NCI-H2029 (cell line): ENCODE measurements around the gene GPR157.

Source experiments
- DNase-seq: peaks from one replicate; lab custom pipeline; 2025; lab: John Stamatoyannopoulos, UW

The GPR157 gene

GRCh38 chr1:9086796-9087195, 42.1 kb downstream of the GPR157 start:
- no peak for DNase-seq

DNA sequence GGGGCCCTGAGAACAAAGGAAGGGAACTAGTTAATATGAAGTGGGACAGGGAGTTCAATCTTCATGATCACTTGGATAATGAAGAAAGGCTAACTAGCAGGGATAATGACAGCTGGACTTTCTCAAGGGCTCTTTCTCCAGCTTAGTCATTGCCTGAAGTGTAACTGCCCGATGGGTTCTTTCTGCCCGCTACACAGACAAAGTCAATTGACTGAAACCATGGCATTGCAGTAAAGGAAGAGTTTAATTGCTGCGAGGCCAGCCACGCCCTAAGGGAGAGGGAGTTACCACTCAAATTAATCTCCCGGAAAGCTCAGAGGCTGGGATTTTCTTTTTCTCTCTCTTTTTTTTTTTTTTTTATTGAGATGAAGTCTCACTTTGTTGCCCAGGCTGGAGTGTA, 42.9 kb downstream of the GPR157 start:
- DNase-seq = no peak

DNA sequence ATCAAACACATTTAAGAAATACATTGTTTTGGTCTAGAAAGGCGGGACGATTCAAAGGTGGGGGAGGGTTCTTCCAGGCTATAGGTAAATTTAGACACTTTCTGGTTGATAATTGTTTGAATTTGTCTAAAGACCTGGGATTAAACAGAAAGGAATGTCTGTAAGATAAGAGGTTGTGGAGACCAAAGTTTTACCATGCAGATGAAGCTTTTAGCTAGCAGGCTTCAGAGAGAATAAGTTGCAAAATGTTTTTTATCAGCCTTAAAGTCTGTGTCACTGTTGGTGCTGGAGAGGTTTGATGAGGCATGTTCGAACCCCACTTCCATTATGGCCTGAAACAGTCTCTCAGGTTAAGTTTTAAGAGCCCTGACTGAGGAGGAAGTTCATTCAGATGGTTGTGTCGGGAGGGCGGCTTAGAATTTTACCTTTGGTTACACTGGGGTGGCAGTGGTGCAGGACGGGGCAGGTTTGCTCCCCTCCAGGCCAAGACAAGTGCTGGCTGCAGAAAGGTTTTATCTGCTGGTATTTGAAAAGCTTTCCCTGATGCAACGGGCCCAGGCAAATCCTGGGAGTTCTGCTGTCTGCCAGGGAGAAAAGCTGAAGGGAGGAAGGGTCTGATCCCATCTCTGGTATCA, 43.5 kb downstream of the GPR157 start:
- no peak for DNase-seq

GRCh38 chr1:9084906-9085305, 44.0 kb downstream of the GPR157 start:
- no peak for DNase-seq

GRCh38 chr1:9081473-9081872, 47.4 kb downstream of the GPR157 start:
- DNase-seq = no peak

DNA sequence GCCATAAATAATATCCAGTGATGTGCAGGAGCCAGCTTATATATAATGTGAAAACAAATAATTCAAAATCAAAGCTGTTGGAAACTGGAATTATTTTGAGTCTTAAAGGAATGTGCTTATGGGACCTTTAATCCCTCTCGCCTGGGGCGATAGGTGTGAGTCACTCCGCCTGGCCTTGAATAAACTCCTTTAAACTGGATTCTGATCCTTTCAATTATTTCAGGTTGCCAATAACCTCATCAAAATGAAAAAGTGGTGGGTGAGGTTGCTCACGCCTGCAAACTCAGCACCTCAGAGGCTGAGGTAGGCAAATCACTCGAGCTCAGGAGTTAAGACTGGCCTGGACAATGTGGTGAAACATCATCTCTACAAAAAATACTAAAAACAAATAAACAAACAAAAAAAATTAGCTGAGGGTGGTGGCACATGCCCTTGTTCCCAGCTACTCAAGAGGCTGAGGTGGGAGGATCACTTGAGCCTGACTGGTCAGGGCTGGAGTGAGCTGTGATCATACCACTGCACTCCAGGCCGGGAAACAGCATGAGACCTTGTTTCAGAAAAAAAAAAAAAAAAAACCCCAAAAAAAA, 48.1 kb downstream of the GPR157 start:
- no peak for DNase-seq

GRCh38 chr1:9079988-9080704, 48.8 kb downstream of the GPR157 start:
- no peak for DNase-seq

DNA sequence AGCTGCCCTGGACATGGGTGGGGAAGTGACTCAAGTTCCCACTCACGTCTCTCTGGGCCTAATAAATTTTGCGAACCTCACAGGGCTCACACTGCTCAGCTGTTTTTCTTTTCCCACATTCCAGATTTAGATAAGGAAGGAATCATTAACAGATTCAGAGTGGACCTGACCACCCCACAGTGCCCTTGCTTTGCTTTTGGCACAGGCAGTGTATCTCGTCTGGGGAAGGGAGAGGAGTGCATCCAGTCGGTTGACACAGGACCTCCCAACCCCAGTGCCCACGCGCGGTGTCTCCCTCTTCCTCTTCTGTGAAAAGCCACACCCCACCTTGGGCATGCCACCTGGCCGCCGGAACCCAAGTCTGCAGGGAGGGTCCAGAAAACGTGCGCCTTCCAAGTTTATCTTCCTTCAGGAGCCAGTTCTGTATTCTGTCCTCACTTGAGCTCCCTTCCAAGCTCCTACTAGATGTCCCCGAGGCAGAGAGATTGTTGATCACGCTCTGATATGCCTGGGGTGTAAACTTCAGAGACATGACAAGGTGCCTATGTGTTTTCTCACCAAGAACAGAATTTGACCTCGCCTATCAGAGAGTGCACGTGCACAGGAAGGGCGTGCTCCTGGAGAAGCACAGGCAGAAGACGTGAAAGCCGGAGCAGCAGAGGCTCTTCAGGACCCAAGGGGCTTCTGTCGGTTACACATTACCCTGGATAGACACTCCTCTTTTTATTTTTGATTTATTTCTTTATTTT, 50.0 kb downstream of the GPR157 start:
- DNase-seq = no peak

DNA sequence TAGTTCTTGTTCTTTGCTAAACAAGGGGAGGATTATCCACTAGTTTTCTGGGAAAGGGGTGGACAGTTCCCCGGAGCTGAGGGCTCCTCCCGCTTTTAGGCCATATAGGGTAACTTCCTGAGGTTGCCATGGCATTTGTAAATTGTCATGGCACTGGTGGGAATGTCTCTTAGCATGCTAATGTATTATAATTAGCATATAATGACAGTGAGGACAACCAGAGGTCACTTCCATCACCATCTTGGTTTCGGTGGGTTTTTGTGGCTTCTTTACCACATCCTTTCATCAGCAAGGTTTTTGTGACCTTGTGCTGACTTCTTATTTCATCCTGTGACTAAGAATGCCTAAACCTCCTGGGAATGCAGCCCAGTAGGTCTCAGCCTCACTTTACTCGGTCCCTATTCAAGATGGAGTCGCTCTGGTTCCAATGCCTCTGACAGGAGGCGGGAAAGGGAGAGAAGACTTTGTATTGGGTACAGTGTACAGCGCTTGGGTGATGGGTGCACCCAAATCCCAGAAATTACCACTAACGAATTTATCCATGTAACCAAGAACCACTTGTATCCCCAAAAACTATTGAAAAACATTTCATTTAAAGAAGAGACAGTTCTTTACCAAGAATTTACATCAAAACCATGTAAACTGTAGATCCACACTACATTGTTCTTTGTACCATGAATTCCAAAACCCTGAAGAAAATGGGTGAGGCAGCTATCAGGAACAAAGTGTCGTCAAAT, 50.7 kb downstream of the GPR157 start:
- DNase-seq = no peak

DNA sequence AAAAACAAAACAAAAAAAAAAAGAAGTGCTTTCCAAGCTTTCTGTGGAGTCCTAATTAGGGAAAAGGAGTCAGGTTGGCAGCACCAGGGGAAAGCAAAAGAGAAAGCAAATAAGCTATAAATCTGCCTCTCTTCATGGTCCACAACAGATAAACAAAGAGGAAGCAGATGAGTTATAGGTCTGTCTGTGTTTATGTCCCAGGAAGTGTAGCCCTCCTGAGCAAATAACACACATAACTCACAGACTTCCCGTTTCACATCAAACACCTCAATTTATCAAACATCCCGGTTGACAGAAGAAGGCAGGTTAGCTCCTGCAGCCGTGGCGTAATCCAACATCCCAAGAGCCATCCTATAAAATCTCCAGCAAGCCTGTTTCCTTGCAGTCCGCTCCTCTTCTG, 53.9 kb downstream of the GPR157 start:
- DNase-seq = peak; percentile 56

DNA sequence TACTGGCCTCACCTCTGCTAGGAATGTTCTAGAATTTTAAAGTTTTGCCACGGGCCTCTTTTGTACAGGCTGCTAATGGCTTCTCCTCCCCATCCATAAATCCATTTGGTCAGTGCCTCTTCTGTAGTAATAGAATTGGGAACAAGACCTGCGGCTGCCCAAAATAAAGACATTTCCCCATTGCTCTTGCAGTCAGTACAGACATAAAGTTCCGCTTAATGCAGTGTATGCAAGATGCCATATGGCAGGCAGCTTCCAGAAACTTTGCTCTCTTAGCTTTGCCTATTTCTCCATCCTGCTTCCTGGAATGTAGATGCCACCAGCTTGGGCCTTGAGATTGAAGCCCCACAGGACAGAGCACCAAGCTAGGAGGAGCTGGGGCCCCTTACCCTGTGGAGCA, 55.8 kb downstream of the GPR157 start:
- DNase-seq = no peak

- no peak for DNase-seq
Observed at GRCh38 chr1:9071554-9072235, 57.2 kb downstream of the GPR157 start.

DNA sequence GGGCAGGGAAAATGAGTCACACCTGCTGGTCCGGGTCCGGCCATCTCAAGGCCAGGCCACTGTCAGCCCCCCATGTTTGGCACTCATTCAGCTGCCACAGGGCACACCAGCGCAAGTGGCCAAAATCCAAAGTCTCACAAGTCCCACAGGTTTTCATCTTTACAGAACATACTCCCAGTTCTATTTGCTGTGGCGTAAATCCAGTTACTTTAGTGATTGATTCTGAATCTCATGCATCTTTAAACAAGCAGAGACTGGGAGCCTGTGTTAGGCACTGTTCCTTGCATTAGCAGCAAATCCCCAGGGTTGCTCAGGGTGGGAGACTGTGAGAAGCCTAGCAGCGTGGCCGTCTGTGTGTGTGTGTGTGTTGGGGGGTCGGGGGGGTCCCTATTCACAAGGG, 58.4 kb downstream of the GPR157 start:
- no peak for DNase-seq

GRCh38 chr1:9069326-9070100, 59.4 kb downstream of the GPR157 start, which contains the start of gene SLC2A5:
SLC2A5 (minus strand) TSS chr1:9069635; CDS start chr1:9069536, 99 bp downstream.
- DNase-seq = no peak

- no peak for DNase-seq
Observed at GRCh38 chr1:9068981-9069325, 59.9 kb downstream of the GPR157 start.

DNA sequence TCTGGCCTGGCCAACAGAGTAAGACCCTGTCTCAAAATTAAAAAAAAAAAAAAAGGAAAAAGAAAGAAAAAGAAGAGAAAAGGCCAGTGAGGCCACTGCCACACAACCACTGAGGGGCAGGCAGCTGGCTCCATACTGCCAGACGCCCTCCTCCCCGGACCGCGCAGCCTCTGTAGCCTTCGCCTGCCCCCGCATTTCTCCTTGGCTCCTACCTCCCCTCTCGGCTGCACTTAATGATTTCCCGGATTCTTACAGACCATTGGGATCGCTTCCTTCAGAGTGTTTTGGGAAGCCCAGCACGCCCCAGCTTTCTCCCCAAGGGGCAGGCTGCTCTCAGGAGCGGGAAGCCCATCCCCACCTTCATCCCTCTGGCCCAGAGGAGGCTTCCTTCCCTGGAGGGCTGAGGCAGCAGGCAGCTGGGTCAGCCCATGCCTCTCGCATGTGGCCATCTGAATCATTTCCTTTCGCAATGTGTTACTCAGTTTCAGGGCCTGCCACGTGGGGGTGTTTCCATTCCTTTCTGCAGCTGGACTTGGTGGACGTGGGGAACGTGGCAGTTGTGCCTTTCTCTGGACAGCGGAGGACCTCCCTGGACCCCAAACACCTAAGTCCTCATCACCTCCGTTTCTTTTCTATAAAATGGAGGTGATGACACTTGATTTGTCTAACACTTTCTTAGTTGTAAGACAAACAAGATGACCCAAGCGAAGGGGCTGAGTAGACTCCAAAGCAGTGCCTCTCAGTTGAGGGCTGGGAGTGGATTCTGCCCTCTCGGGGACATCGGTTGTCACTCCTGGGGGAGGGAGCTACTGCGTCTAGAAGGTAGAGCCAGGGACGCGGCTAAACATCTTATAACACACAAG, 61.7 kb downstream of the GPR157 start:
- no peak for DNase-seq

DNA sequence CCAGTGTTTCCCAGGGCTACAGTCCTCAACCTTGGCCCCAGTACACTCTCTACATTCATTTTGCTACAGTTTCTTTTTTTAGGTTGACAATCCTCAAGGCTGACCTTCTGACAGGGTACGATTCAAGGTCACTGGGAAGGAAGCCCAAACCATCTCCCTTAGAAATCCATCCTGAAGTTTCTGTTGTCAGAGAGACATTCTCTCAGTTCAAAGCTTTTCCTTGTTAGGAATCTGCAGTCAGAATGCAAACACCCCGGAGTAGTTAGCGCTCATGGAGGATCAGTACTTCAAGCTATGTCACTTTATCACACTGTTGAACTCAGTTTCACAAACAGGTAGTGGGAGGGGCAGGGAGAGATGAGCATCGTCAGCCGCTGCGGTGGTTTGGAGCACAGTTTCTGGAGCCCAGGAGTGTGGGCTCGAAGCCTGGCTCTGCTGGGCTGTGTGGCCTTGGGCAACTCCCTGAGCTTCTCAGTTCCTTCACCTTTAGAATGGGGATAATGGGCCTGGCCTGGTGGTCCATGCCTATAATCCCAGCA, 63.6 kb downstream of the GPR157 start:
- DNase-seq = no peak

- DNase-seq = no peak
Observed at GRCh38 chr1:9062846-9063245, 66.1 kb downstream of the GPR157 start.

DNA sequence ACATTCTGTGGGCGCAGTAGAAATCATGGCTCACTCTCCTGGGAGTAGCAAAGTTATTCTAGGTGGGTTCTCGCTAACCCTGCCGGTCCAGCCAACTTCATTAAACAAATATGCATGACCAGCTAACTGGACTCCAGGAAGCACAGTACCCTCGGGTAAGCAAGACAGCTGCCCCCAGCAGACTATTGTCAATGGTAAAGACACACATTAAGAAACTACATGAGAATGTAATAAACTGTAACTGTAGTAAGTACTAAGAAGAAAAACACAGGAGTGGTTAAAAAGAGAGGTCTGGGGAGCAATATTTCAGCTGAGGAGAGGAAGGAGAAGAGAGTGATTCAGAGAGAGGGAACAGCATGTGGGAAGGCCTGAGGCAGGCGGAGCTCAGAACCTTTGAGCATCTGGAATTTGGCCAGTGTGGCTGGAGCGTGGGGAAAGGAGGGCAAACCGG, 66.9 kb downstream of the GPR157 start:
- no peak for DNase-seq
